NCI-H146 (cell line): ENCODE measurements around the gene CD300LD.

Experiments used
- DNase-seq: peaks from one replicate; lab custom pipeline; 2025; lab: John Stamatoyannopoulos, UW

Gene CD300LD

DNA sequence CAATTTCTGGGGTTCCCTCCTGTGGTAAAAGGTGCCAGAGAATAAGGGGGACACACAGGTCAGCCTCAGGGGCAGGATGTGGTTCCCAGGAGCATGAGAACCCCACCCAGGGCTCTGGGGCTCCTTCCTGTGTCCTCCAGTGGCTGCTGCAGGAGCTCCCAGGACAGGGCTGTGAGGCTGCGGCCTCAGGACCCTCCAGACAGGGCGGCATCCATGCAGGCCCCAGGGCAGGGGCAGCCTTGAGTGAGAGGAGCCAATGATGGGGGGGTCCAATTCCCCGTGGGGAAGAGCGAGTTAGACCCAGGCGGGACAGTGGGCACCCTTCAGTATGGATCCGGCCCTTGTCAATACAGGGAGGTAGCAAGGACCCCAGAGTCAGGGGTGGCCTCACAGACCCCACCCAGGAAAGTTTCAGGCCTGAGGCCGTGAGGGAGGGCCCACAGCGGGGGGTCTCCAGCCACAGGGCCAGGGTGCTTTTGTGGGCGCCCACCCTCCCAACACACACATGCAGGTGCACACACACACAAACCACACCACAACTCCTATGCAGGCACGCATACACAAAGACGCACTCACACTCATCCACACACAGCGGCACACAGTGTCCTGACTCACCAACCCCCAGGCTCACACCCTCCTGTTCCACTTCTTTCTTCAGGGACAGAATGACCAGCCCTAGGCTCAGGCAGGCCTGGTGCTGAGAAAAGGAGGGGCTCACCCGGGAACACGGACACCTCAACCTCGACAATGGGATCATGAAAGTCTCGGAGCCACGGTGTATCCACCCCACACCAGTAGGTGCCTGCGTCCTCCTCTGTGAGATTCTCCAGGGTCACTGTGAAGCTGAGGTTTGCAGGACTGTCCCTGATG lies 48.0 kb downstream of the CD300LD start:
- DNase-seq = no peak

- no peak for DNase-seq
Measured at GRCh38 chr17:74543406-74543805, 48.7 kb downstream of the CD300LD start.

GRCh38 chr17:74542727-74543383 lies 49.2 kb downstream of the CD300LD start:
- no peak for DNase-seq

DNA sequence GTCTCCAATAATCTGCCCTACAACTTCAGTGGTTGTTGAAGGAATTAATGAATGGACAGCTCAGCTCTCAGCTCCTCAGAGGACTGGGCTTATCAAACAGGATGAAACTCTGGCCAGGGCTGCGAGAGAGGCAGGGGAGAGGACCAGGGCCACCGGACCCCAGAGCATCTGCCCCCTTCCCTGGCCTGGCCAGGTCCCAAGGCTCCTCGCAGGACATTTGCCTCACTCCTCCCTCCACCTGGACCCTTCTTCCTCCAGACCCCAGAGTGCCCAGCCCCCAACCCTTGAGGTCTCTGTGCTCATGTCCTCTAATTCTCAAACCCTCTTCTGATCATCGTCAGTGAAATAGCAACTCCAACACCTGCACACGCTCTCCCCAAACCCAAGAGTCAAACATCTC lies 49.9 kb downstream of the CD300LD start:
- DNase-seq = no peak

DNA sequence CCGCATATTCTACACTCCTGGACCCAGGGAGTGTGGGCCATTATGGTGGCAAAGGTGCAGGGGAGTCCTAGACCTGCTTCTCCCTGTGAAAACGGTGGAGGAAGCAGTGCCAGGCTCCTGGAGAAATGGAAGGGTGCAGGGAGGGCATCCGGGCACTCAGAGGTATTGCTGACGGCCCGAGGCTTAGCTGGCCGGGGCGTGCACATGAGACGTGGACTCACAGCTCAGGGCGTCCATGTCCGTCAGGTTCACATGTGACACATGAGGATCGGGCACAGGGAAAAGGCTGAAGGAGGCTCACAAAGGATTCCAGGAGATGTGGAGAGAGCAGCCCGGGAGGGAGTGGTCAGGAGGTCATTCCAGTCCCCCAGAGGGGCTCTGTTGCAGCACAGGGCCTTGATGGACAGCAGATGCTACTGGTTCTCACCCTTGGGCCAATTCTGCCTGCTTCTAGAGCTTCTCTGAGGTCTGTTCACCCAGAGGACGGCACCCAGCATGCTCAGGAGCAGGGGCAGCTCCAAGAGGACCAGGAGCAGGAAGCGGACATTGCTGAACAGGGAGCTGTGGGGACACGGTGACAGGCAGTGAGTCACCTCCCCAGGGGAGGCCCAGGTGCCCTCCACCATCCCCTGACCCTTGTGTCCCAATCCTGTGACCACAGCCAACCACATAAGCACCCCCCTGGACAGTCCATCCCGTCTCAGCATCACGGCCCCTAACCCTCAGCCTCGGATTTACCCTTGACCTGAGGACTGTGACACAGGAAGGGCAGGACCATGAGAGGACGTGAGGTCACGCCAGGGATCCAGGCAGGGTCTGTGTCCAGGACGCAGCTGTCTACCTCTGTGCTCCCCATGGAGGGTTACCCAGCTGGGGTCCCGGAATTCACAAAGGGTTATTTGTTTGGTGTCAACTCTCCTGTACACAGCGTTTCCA lies 50.6 kb downstream of the CD300LD start:
- DNase-seq = no peak

GRCh38 chr17:74539281-74539820 lies 52.7 kb downstream of the CD300LD start:
- DNase-seq = no peak

GRCh38 chr17:74536890-74537289 lies 55.2 kb downstream of the CD300LD start:
- DNase-seq = no peak

GRCh38 chr17:74532115-74532514 lies 60.0 kb downstream of the CD300LD start:
- no peak for DNase-seq

- no peak for DNase-seq
Measured at GRCh38 chr17:74531231-74531761, 60.8 kb downstream of the CD300LD start, which contains the start of gene CD300LB. Gene CD300LB (minus strand): TSS chr17:74531475. CDS start chr17:74531350, 125 bp downstream.

- DNase-seq = no peak
Measured at GRCh38 chr17:74530831-74531150, 61.3 kb downstream of the CD300LD start.
